Thyroid gland (tissue), 4 donors: ENCODE data around the gene IQSEC3. TPM values are rescaled to one million over a fixed set of nuclear protein-coding genes. Genes with fewer than 3 reads are reported as not detected.

Experiments used
- DNase-seq, 2 donors: peaks; one replicate each; pipeline ENCODE4 v3.0.0-alpha.2; 2019
- H3K27ac ChIP-seq, 3 donors: fragments of 200-600 bp; sonication (generic); 1 replicate in 2 of 3; 2 replicates in 1 of 3; pipeline ENCODE4 v1.5.1; 2016 to 2019; ENCODE audit warnings: mild to moderate bottlenecking in 1 of 3, moderate library complexity in 1 of 3
- H3K27me3 ChIP-seq: fragments of 200-600 bp; sonication (generic); one replicate; pipeline ENCODE4 v1.5.1; 2019
- H3K36me3 ChIP-seq, 2 donors: fragments of 200-600 bp; sonication (generic); one replicate each; pipeline ENCODE4 v1.5.1; 2016 to 2019
- H3K4me1 ChIP-seq, 2 donors: fragments of 200-600 bp; sonication (generic); one replicate each; pipeline ENCODE4 v1.5.1; 2017 to 2019
- H3K4me3 ChIP-seq, 3 donors: fragments of 200-600 bp; sonication (generic); replicated peaks in 1 of 3; 1 replicate in 2 of 3; 2 replicates in 1 of 3; pipeline ENCODE4 v1.5.1; 2016; ENCODE audit warnings: mild to moderate bottlenecking in 1 of 3
- H3K9me3 ChIP-seq: fragments of 200-600 bp; sonication (generic); one replicate; pipeline ENCODE4 v1.5.1; 2017
- POLR2A ChIP-seq, 2 donors: fragments of 450-650 bp; IDR thresholded peaks; one replicate each; pipeline ENCODE4 v1.6.1; 2017; ENCODE audit warnings: antibody characterized with exemption in 2 of 2, mild to moderate bottlenecking in 2 of 2, moderate library complexity in 1 of 2
- WGBS, 2 donors: methylation state at CpG; one replicate each; pipeline ENCODE4 v1.1.5; 2017; 5-methylcytosine and 5-hydroxymethylcytosine counted together
- intact Hi-C: fragments of 100-400 bp; cut with DNase I; formaldehyde crosslinking; loops from one replicate; pipeline ENCODE4 v1.15.1; 2023
- total RNA-seq, 4 donors: library from RNA; depleted of rRNA; stranded (reverse); fragments of >200 nt; gene quantifications; one replicate each; pipeline ENCODE4 v1.2.3, GENCODE V29; 2016
- TF ChIP-seq, protein P1 (sequence below), 6 experiments: fragments of 200-600 bp in 3 of 6; fragments of 450-650 bp in 3 of 6; sonication (generic) in 3 of 6; IDR thresholded peaks; one replicate each; pipeline ENCODE4 v1.5.1; 2016 to 2019; ENCODE audit warnings: antibody characterized with exemption in 6 of 6, mild to moderate bottlenecking in 2 of 6, inconsistent platforms in 1 of 6, moderate library complexity in 1 of 6

IQSEC3 gene
- total RNA-seq, 4 donors from 2014 or later: 0.27 to 1.3 (median 1.0) TPM

GRCh38 chr12:227286-227915, 160.8 kb downstream of the IQSEC3 start:
- Histone ChIP-seq H3K36me3 (no peaks in the 10 kb centered on the region), H3K4me3 (no peak overlapping the region), H3K9me3 (no peaks in the 10 kb centered on the region), H3K27ac (peak overlapping the region in 2 of 3 donors; percentile 45 to 53), H3K4me1 (peaks cover 33 to 42% of the 10 kb centered on the region in 2 donors), H3K27me3 (no peaks in the 10 kb centered on the region)
- TF ChIP-seq, protein P1, sequence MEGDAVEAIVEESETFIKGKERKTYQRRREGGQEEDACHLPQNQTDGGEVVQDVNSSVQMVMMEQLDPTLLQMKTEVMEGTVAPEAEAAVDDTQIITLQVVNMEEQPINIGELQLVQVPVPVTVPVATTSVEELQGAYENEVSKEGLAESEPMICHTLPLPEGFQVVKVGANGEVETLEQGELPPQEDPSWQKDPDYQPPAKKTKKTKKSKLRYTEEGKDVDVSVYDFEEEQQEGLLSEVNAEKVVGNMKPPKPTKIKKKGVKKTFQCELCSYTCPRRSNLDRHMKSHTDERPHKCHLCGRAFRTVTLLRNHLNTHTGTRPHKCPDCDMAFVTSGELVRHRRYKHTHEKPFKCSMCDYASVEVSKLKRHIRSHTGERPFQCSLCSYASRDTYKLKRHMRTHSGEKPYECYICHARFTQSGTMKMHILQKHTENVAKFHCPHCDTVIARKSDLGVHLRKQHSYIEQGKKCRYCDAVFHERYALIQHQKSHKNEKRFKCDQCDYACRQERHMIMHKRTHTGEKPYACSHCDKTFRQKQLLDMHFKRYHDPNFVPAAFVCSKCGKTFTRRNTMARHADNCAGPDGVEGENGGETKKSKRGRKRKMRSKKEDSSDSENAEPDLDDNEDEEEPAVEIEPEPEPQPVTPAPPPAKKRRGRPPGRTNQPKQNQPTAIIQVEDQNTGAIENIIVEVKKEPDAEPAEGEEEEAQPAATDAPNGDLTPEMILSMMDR (IDR thresholded peaks at IDR 0.05): no peak
- TF ChIP-seq POLR2A (IDR thresholded peaks at IDR 0.05): no peak
- DNase-seq: no peak
- 90 to 99% methylated on average over 7 of the region's 7 CpGs for WGBS, 2 donors
- intact Hi-C loops: no loop called here

Other genes with a start within 250 kb of the IQSEC3 start
- 10 to 100 TPM in 3 of 4 donors, 1 to 10 TPM in 1; 9.4 to 27.7 (median 18.3) TPM for gene SLC6A12, start 147.4 kb downstream of the IQSEC3 start, total RNA-seq
- 10 to 100 TPM in 1 of 4 donors, 1 to 10 TPM in 3; 5.0 to 24.9 (median 8.8) TPM for gene SLC6A13, start 196.1 kb downstream of the IQSEC3 start, total RNA-seq